Stimulated activated CD4-positive, alpha-beta T cell treated with anti-CD3 and anti-CD28 coated beads, Interleukin-1b, Interleukin-23, amount 100 ng/mL, for 1 hour (primary cell): ENCODE results near the gene SLC41A3.
"Not testable (repeated sequence)": the region's sequence is repeated elsewhere in the genome, so short reads cannot be mapped to it uniquely, and the experiment has no call there.

ENCODE experiments used
- DNase-seq, 2 donors: peaks; one replicate each; pipeline ENCODE4 v3.0.0-alpha.2; 2020; ENCODE audit warnings: low read depth in 2 of 2

Gene SLC41A3

DNA sequence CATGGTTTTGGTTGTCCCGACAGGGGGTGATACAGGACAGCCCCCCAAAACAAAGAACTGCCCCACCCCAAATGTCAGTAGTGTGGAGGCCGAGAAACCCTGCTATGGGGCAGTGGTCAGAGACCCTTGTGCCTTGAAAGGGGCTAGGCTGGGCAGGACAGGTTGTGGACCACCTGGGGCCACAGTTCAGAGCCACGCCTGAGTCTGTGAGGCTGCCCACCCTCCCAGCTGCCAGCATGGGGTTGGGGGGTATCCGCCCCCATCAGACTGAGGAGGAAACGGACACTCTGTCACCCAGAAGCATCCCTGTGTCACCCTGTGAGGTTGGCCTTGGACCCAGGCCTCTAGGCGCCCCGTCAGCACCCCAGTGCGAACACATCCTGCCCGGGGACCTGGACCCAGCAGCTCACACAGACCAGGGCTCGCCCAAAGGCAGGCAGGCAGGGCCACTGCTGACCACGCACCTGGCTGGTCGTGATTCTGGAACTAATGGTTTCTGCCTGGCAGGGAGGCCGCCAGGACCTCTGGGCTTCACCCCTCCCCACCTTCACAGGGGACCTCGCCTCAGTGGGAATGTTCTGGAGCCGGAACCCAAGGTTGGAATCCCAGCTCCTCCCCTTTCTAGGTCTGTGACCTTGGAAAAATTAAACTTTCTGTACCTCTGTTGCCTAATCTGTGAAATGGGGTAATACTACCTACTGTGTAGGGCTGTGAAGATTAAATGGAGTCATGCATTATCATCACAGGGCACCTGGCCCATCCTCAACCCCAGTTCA is 1.4 kb downstream of the SLC41A3 start:
- no peak for DNase-seq

DNA sequence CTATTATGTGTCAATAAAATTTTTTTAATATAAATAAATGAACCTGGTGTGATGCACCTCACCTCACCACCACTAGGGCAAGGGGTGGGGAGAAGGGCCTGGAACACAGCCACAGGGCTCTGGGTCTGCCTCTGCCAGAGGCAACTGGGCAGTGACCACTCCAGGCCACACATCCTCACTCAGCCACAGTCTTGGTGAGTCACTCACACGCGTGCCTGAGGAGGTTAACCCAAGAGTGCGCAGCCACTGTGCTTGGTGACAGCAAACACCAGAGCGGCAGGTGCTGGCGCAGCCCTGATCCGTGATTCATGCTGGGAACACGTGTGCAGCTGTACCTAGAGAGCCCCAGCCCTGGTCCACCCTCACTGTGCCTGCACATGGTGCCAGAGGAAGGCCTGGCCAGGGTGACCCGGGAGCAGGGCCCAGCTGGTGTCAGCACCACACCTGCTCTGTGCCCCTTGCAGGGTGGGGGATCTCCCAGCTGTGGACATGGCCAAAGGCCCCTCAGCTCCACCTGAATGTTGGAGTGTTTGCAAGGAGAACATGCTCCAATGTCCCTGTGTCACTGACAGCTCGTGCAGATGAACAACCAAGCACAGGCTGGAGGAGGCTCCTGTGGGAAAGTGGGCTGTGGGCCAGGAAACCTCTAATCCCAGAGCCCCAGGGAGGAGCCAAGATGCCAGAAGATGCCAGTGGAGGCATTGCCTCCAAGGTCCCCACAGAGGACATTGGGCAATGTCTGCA is 2.1 kb downstream of the SLC41A3 start:
- no peak for DNase-seq

DNA sequence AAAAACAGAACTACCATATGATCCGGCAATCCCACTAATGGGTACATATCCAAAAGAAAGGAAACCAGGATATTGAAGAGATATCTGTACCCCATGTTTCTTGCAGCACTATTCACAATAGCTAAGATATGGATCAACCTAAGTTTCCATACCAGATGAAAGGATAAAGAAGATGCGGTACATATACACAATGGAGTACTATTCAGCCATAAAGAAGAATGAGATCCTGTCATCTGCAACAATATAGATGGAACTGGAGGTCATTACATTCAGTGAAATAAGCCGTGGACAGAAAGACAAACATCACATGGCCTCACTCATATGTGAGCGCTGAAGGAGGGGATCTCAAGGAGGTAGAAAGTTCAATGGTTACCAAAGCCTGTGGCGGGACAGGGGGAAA is 3.0 kb downstream of the SLC41A3 start:
- no peak for DNase-seq

DNA sequence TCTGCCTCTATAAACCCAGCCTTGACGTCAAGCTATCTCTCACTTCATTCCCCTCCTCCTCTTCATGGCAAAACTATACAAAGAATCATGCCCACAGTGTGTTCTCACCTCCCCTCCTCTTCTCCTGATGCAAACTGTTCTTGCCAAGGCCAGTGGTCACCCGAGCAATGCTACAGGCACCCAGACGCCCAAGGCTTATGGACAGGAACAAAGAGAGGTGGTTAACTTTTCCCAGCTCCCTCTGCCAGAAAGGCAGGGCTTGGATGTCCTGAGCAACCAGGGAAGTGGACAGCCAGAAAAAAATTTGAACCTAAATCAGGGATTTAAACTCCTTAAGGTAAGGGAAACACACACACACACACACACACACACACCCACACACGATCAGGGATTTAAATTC is 5.1 kb downstream of the SLC41A3 start:
- no peak for DNase-seq

DNA sequence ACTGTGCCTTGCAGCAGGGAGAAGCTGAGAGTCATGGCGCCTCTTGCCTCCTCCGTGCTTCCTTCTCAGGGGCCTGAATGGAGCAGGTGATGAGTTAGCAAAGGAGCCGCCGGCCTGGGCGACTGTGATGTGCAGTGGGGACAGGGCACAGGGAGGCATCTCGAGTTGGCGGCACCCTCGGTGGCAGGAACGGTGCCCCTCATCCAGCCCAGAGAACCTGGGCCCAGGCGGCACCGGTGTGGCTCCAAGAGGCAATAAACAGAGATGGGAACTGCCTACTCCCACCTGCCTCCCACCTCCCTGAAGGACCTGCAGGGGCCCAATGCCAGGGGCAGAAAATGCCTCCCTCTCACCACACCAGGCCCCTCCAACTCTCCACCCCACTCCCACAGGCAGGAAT is 6.2 kb downstream of the SLC41A3 start:
- no peak for DNase-seq

DNA sequence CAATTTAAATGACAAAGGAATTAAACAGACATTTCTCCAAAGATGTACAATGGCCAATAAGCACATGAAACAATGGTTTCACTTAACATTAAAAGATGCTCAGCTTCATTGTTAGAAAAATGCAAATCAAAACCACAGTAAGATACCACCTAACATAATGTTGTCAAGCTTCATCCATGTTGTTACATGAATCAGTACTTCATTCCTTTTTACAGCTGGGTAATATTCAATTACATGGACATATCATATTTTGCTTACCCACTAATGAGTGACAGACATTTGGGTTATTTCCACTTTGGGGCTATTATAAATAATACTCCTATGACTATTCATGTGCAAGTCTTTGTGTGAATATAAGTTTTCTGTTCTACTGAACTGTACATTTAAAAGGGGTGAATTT is 7.8 kb downstream of the SLC41A3 start:
- no peak for DNase-seq

DNA sequence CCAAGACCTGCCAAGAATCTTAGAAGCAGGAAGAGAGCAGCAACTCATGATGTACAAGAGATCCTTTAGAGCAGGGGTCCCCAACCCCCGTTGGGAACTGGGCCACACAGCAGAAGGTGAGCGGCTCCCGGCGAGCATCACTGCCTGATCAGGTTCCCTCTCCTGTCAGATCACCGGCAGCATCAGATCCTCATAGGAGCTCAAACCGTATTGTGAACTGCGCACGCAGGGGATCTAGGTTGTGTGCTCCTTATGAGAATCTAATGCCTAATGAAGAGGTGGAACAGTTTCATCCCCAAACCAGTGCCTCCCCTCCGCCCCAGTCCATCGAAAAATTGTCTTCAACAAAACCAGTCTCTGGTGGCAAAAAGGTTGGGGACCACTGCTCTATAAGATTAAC is 13.8 kb downstream of the SLC41A3 start:
- DNase-seq, result no peak

DNA sequence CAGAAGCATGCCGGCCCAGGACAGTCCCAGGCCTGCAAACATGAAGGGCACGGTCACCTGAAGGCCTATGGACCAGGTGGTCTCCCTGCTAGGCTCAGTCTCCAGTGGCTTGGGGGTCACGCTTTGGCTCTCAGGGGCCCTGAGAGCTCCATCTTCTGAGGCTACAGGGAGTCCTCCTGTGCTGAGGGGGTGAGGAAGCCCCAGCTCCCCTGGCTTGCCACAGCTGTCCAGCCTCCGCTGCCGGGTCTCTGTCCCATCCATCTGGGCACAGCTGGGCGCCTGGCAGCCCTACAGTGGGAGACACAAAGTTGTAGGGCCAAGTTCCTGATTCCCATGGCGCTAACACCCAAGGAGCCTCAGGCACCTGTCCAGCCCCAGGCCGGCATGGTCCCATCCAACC is 16.0 kb downstream of the SLC41A3 start:
- DNase-seq, result no peak

DNA sequence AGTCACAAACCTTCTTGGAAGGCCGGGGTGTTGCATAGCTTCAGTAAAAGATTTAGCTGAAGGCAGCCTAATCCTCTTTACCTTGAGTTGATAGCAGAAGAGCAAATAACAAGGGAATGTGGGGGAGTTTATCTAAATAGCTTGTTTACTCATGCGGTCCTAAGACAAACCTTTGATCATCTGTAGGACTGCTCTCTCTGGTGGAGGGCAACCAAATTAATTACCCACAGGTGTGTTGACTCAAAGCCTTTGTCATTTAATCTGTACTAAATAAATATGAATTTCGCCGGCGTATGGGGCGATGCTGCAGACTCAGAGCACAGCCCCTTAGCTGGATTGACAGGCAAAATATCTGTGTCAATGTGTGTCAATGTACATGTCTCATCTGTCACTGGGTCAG is 17.2 kb downstream of the SLC41A3 start:
- DNase-seq, result not testable (repeated sequence)

DNA sequence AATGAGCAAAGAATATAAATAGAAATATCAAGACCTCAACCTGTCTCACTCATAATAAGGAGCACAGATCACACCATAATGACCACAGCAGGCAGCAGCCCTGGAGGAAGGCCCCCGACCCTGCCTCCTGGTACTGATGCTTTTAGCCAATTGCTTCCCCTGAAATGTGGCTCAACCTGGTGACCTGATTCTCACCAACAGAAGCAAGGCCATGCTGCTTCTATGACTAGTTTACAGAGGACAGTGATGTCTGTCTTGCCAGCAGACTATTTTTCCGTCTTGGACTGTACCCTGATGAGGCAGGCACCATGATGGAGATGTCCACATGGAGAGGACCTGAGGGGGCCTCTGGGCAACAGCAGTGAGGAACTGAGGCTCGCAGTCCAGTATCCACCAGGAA is 18.0 kb downstream of the SLC41A3 start:
- DNase-seq, result no peak

DNA sequence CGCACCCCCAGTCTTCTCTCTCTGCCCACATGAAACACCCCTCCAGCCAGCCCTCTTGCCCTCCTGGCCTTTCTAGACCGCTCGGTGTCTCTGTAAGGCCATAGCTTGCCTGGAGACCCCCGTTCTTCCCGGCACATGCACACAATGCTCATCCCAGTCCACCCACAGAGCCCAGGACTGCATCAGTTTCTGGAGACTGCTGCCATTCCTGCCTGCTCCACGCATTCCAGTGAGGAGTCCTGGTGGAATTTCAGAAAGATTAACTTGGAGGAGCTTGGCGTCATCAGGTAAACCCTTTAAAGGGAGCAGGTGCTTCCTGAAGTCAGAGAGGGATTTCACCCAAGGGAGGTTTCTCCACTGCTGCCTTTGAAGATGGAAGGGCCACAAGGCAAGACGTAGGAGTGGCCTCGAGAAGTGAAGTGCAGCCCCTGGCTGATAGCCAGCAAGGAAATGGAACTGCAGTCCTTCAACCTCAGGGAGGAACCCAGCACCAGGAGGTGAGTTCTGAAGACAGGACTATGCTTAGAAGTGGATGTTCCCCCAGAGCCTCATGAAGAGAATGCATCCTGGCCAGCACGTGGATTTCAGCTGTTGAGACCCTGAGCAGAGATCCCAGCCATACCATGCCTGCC is 19.2 kb downstream of the SLC41A3 start:
- no peak for DNase-seq

DNA sequence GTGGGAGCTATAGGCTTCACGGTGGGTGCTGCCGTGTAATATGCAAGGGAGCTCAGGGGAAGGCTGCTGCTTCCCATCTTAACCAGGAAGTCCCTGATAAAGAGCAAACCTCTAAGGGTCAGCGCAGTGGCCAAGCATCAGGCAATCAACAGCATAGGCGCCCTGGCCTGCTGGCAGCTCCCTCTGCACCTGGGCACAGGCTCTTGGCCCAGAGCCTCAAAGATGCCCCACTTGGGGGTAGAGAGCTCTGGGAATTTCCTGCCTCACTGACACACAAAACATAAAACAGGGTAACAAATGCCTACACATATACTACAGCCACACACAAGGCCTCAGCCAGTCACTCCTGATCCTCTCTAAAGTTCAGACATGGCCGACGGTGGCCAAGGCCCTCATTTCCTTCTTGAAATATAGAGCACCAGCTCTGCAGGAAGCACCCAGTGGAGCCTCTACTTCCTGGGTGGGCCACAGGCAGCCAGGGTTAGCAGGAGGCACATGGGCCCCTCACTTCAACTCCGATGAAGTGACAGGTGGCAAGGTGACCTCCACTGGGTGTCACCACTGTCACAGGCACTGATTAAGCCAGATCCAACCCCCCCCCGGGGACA is 20.5 kb downstream of the SLC41A3 start:
- DNase-seq, result no peak

DNA sequence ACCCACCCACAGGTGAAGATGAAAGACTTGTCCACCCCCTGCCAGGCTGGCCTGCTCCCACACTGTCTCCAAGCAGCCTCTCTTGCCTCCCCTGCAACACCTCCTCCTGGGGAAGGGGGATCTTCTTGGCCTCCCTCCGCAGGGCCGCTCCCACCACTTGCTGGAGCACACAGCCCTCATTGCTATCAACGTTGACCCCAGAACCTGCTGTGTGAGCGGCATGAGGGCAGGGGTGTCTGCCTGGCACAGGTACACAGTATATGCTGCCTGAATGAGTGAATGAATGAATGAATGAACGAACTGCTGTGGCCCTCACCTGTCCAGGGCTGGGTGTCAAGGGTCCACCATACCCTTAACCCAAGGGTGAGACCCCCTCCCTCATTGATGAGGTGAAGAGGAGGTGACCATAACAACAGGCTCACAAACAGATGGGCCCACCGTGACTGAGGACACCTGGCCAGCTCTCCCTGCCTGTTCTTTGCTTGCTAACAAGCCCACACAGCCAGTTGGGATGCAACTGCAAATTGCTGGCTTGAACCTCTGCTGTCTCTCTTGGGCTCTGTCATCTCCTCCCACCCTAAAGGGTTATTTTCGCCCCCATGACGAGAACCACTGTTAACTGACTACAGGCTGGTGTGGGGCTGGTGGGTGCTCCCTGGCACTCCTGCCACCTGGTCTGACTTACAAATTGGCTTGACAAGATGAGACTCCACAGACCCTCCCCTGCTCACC is 22.5 kb downstream of the SLC41A3 start:
- no peak for DNase-seq

DNA sequence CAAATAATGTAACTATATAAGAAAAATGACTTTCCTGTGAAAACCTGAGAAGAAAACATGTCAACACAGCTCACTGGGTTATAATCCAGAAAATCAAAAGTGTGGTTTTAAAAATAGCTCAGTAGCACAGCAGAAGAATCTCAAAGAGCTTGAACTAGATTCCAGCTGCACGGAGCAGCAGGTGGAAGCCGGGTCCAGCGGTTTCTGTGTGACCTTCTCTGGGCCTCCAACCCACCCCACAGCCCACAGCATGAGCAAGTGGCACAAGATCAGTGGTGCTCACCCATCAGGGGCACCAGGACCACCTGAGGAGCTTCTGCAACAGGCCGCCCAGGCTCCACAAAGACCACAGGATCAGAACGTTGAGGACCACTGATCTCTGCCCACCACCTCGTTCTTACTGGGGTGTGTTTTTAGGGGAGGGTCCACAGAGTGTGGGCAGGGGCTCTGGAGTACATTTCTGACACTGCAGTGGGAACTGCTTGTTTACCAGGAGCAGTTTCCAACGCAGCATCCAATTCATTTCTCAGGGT is 23.2 kb downstream of the SLC41A3 start:
- DNase-seq, result no peak

DNA sequence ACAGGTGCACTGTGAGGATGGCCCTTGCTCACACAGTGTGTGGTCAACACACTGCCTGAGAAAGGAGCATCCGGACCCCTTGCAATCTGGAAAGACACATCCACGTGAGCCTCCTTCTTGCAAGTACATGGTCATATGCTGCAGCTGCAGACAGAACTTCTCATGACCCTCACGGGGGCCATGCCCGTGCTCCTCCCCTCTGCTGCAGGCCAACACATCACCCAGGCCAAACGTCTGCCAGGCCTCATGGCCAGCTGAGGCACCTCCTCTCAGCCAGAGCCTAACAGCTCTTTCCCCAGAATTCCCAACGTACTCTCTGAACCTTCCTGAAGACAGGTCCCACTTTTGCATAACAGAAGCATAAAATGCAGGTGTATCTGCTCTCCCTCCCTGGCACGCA is 25.3 kb downstream of the SLC41A3 start:
- no peak for DNase-seq

DNA sequence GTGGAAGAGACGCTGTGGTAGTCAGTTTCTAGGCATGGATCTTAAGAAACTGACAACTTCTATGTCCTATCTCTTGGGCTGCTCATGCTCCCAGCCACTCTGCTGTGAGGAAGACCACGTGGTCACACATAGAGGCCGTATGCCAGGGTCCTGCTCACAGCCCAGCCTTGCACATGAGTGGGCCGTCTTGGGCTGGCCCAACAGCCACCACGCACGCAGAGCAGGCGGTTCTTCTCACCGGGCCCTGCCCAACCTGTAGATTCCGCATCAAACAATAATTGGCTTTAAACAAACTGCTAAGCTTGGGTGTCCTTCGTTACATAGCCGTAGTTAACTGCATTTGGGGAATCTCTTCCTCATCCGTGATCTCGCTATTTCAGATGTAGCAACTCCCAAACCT is 26.0 kb downstream of the SLC41A3 start:
- no peak for DNase-seq

DNA sequence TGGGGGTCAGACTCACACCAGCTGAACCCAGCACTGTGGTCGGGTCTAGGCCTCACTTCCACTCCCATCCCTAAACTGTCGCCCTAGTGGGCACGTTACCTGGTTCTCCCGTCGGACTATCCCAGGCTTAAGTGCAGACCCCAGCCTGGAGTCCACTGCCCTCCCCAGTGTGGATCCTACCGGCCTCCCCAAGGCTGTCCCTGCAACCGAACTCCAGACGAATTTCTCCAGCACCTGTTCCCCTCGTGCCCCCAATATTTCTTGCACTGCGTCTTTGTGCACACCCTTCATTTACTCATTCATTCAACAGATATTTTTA is 26.5 kb downstream of the SLC41A3 start:
- DNase-seq, result no peak

DNA sequence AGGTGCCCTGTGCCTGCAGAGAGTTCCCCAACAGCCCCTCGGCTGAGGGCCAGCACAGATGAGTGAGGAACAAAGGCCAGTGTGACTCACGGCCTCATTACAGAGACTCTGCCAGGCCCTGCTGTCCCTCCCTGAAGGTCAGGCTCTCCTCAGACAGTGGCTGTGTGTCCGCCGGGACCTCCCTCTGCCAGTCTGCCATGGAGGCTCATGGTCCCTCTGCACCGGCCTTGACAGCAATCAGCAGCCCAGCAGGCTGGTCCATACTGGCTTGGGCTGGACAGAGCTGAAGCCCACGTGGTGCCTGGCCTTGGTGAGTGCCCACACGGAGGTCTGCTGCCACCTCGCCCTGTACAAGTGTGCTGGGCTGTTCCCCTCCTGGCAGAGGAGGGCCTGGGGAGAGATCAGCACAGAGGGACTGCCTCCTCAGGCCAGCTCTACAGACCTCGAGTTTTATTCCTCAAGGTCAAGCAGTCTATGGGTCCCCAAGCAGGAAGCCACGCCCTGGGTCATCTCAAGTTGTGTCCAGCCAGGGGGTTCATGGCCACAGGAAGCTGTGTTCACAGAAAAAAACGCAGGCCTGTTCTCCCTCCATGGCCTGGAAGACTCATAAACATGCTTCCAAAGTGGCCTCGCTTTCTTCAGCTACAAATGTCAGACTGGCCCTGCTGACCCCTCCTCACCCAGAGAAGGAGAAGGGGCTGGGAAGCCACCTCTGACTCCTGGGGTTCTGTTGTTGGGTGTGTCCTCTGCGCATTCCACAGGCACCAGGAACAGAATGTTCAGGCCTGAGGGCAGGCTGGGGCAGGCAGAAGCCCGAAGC is 27.0 kb downstream of the SLC41A3 start:
- no peak for DNase-seq

DNA sequence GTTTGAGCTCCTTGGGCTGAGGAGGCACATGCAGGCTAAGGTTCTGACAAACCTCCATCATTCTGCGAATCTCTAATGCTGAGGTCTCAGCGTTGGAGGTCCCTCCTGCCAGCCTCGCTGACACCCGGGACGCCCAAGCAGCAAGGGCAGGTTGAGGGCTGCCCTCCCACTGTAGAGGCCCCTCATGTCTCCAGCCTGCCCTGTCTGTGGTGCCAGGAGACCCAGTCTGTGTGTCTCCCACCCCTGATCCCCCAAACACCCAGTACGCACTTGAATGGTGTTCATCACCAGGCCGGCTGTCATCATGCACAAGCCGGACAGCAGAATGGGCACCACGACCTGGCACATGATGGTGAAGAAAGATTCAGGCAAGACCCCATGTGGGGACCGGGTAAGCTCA is 27.8 kb downstream of the SLC41A3 start:
- no peak for DNase-seq

DNA sequence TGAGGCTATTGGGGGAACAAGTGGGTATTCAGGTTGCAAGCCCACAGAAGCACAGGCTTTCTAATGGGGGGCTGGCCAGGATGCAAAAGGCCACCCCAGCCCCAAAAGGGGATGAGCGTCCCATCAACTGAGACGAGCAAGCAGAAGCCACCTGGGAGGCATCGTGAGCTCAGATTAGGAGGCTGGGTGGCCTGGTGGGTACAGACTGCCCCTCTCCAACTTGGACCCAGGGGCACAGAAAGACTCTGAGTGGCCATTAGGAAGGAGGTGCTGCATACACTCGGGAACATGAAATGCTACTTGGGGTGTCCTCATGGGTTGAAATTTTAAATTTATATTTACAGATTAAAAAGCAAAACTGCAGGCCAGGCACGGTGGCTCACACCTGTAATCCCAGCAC is 29.1 kb downstream of the SLC41A3 start:
- DNase-seq, result no peak
